Activated CD4-positive, alpha-beta T cell treated with anti-CD3 and anti-CD28 coated beads for 24 hours (primary cell): Measurements from ENCODE around the gene OR51B6.
"Not testable (repeated sequence)": the region's sequence is repeated elsewhere in the genome, so short reads cannot be mapped to it uniquely, and the experiment has no call there.

Experiments used
- DNase-seq, 2 donors: peaks; one replicate each; pipeline ENCODE4 v3.0.0-alpha.2; 2020; ENCODE audit warnings: low read depth in 2 of 2

OR51B6 gene

GRCh38 chr11:5351208-5351607, at the start of gene OR51B6:
Gene OR51B6, plus strand, starts transcription at chr11:5351508. Its CDS starts 0 bp downstream, at chr11:5351508.
- no peak for DNase-seq

- no peak for DNase-seq
Observed at GRCh38 chr11:5301846-5302245, 49.5 kb upstream of the OR51B6 start, which contains the start of gene OR51B4. Gene OR51B4, minus strand, starts transcription at chr11:5301946. Its CDS starts 0 bp downstream, at chr11:5301946.

GRCh38 chr11:5303626-5304025, 47.7 kb upstream of the OR51B6 start:
- DNase-seq = no peak

GRCh38 chr11:5304046-5304445, 47.3 kb upstream of the OR51B6 start:
- no peak for DNase-seq

GRCh38 chr11:5307256-5308019, 43.9 kb upstream of the OR51B6 start:
- no peak for DNase-seq

- DNase-seq = no peak
Observed at GRCh38 chr11:5310423-5310822, 40.9 kb upstream of the OR51B6 start.

GRCh38 chr11:5313326-5314023, 37.8 kb upstream of the OR51B6 start:
- DNase-seq = not testable (repeated sequence)

- no peak for DNase-seq
Observed at GRCh38 chr11:5317292-5317691, 34.0 kb upstream of the OR51B6 start.

GRCh38 chr11:5324197-5324596, 27.1 kb upstream of the OR51B6 start, which contains the start of gene OR51B2:
Gene OR51B2, minus strand, starts transcription at chr11:5324297. Its CDS starts 0 bp downstream, at chr11:5324297.
- DNase-seq = no peak

GRCh38 chr11:5335170-5335569, 16.1 kb upstream of the OR51B6 start:
- DNase-seq = no peak

- no peak for DNase-seq
Observed at GRCh38 chr11:5336331-5336730, 15.0 kb upstream of the OR51B6 start.

- not testable (repeated sequence) for DNase-seq
Observed at GRCh38 chr11:5337253-5337652, 14.1 kb upstream of the OR51B6 start.

GRCh38 chr11:5339771-5340322, 11.5 kb upstream of the OR51B6 start:
- no peak for DNase-seq

- DNase-seq = no peak
Observed at GRCh38 chr11:5343474-5344335, 7.6 kb upstream of the OR51B6 start, which contains the start of gene OR51B5. Gene OR51B5, minus strand, starts transcription at chr11:5343524. Its CDS starts 0 bp downstream, at chr11:5343524.

- no peak for DNase-seq
Observed at GRCh38 chr11:5345831-5346230, 5.5 kb upstream of the OR51B6 start.

- no peak for DNase-seq
Observed at GRCh38 chr11:5348551-5349194, 2.6 kb upstream of the OR51B6 start.

- no peak for DNase-seq
Observed at GRCh38 chr11:5349550-5349949, 1.8 kb upstream of the OR51B6 start.

GRCh38 chr11:5356031-5356430, 4.7 kb downstream of the OR51B6 start:
- not testable (repeated sequence) for DNase-seq

- DNase-seq = no peak
Observed at GRCh38 chr11:5362017-5362625, 10.8 kb downstream of the OR51B6 start.

- no peak for DNase-seq
Observed at GRCh38 chr11:5363679-5364078, 12.4 kb downstream of the OR51B6 start.

- no peak for DNase-seq
Observed at GRCh38 chr11:5364214-5364613, 12.9 kb downstream of the OR51B6 start.
